Activated CD4-positive, alpha-beta T cell treated with anti-CD3 and anti-CD28 coated beads, Interleukin-2, amount 10 ng/mL, durations not matched to agents 24 days and 14 days (primary cell): Measurements from ENCODE around the gene CDCP2. TPM values are rescaled to one million over a fixed set of nuclear protein-coding genes. Genes with fewer than 3 reads are reported as not detected.

Experiments
- DNase-seq: peaks from one replicate; pipeline ENCODE4 v3.0.0; 2022
- H3K27ac Mint-ChIP-seq: one replicate; pipeline ENCODE4 v1.8.0; 2022; ENCODE audit warnings: mild to moderate bottlenecking, mixed read lengths
- H3K27me3 Mint-ChIP-seq: one replicate; pipeline ENCODE4 v1.8.0; 2022; ENCODE audit warnings: mixed read lengths
- H3K36me3 Mint-ChIP-seq: one replicate; pipeline ENCODE4 v1.8.0; 2022; ENCODE audit warnings: low read depth, mild to moderate bottlenecking, mixed read lengths
- H3K4me1 Mint-ChIP-seq: one replicate; pipeline ENCODE4 v1.8.0; 2021; ENCODE audit warnings: mixed read lengths
- H3K4me3 Mint-ChIP-seq: one replicate; pipeline ENCODE4 v1.8.0; 2022; ENCODE audit warnings: mild to moderate bottlenecking, moderate library complexity, mixed read lengths
- H3K9me3 Mint-ChIP-seq: one replicate; pipeline ENCODE4 v1.8.0; 2021; ENCODE audit warnings: mixed read lengths
- intact Hi-C: fragments of 100-400 bp; cut with micrococcal nuclease; formaldehyde crosslinking; loops from one replicate; pipeline ENCODE4 v1.15.1; 2023
- total RNA-seq: library from RNA; stranded (reverse); gene quantifications from 2 replicates; pipeline ENCODE4 v1.2.3, GENCODE V29; 2022

Gene CDCP2
- total RNA-seq, 1 donor from 2014 or later: not detected

DNA sequence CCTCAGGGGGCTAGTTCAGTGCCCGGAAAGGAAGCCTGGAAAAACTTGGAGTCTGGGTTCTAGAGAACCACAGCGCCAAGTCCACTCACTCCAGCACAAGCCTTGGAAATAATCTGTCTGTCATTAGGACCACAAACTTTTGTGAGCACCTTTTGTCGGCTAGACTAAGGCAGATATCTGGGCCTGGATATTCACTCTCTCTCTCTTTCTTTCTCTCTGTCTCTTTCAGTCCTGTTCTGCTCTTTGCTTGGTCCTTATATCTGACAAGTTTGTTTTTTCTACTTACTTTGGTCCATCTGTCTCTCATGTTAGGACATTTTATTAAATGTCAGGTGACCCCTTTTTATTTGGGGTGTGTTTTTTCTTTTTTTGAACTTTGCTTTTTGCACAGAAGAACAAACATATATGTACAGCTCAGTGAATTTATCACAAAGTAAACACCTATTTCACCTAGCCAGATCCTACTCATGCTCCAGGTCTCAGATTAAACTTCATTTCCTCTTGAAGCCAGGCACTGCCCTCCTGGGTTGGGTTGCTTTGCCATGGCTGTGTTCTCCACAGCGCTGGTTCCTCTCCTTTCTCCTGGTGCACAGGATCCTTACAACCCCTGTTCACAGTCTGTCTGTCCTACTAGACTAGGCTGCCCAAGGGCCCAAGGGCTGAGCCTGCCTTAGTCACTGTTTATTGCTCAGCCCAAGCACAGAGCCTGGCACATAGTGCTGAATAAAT is 58.6 kb downstream of the CDCP2 start:
- H3K4me1 Mint-ChIP-seq: peaks cover 3% of the 10 kb centered on the region
- no peaks in the 10 kb centered on the region for H3K9me3 Mint-ChIP-seq
- H3K27me3 Mint-ChIP-seq: no peaks in the 10 kb centered on the region
- no peak overlapping the region for H3K4me3 Mint-ChIP-seq
- no peak for DNase-seq
- H3K27ac Mint-ChIP-seq: no peak overlapping the region
- intact Hi-C loops: no loop called here
- H3K36me3 Mint-ChIP-seq: peaks cover 13% of the 10 kb centered on the region

- Mint-ChIP-seq H3K27me3 (no peaks in the 10 kb centered on the region), H3K9me3 (no peaks in the 10 kb centered on the region), H3K4me3 (no peak overlapping the region)
Observed at GRCh38 chr1:54091666-54092065, 61.1 kb downstream of the CDCP2 start.

GRCh38 chr1:54088385-54088784 is 64.4 kb downstream of the CDCP2 start:
- no peaks in the 10 kb centered on the region for H3K4me1 Mint-ChIP-seq
- DNase-seq: no peak
- H3K9me3 Mint-ChIP-seq: no peaks in the 10 kb centered on the region
- intact Hi-C loops: no loop called here
- H3K27ac Mint-ChIP-seq: no peak overlapping the region
- no peak overlapping the region for H3K4me3 Mint-ChIP-seq
- H3K36me3 Mint-ChIP-seq: peaks cover 4% of the 10 kb centered on the region
- H3K27me3 Mint-ChIP-seq: no peaks in the 10 kb centered on the region

More at GRCh38 chr1:54091666-54092065, 61.1 kb downstream of the CDCP2 start:
- intact Hi-C loops: no loop called here
- Mint-ChIP-seq H3K27ac (no peak overlapping the region), H3K36me3 (peaks cover 10% of the 10 kb centered on the region), H3K4me1 (no peaks in the 10 kb centered on the region)
- DNase-seq: no peak

DNA sequence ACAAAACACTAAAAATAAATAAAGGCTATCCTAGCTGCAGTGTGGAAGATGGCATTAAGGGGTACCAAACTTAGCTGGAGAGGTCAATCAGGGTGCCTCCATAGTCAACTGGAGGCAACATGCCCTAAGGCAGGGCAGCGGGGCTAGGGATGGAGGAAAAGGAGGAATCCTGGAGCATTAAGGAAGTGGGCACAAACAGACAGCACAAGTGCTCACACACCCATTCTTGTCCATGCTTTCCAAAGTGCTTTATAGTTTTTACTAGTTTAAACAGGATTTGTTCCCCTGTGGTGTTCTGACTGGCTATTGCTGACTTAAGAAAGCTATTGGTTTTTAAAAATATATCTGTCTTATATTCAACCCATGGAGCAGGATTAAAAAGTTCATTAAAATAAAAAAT is 66.0 kb downstream of the CDCP2 start:
- intact Hi-C loops: no loop called here
- peaks cover 2% of the 10 kb centered on the region for H3K4me1 Mint-ChIP-seq

DNA sequence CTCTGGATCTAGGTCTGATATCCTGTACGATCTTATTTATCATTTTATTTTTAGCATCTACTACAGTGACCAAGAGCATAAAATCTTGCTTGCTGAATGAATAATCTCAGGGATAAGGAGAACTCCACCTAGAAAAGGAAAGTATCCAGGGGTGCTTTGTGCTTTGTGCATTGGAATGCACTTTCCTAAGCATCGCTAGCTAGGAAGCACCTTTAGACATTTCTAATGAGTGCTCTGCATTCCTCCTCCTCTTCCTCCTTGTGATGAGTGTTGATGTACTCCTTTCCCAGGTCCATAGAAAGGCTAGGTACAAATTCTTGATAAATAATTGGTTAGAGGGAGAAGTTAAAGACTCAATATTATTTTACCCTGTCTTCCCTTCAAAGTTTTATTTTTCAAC is 68.0 kb downstream of the CDCP2 start:
- Mint-ChIP-seq H3K4me3 (no peak overlapping the region), H3K27me3 (no peaks in the 10 kb centered on the region), H3K9me3 (no peaks in the 10 kb centered on the region), H3K27ac (no peak overlapping the region), H3K4me1 (peaks cover 5% of the 10 kb centered on the region), H3K36me3 (peaks cover 2% of the 10 kb centered on the region)
- no peak for DNase-seq
- intact Hi-C loops: no loop called here

More for the DNA sequence above, 66.0 kb downstream of the CDCP2 start:
- Mint-ChIP-seq H3K27me3 (no peaks in the 10 kb centered on the region), H3K4me3 (no peak overlapping the region), H3K27ac (no peak overlapping the region), H3K36me3 (peaks cover 4% of the 10 kb centered on the region), H3K9me3 (no peaks in the 10 kb centered on the region)
- no peak for DNase-seq

Other genes starting within 250 kb of the CDCP2 start
- 53.9 and 55.8 TPM in 2 replicates for gene IFT25, start 207.3 kb downstream of the CDCP2 start, total RNA-seq
- gene LRRC42, start 206.7 kb downstream of the CDCP2 start, total RNA-seq: 33.7 and 34.7 TPM in 2 replicates
- gene LDLRAD1, start 134.8 kb downstream of the CDCP2 start, total RNA-seq: not detected in 2 replicates
- gene TMEM59, start 99.8 kb downstream of the CDCP2 start, total RNA-seq: 99.3 and 127 TPM in 2 replicates
- 10.0 and 11.6 TPM in 2 replicates for gene TCEANC2, start 99.4 kb downstream of the CDCP2 start, total RNA-seq
- gene CYB5RL, start 47.0 kb upstream of the CDCP2 start, total RNA-seq: 10.1 and 11.3 TPM in 2 replicates
- gene MRPL37, start 47.2 kb upstream of the CDCP2 start, total RNA-seq: 158 and 162 TPM in 2 replicates